Brain pericyte (primary cell): ENCODE data around the gene STON2.
"Not testable (repeated sequence)": the region's sequence is repeated elsewhere in the genome, so short reads cannot be mapped to it uniquely, and the experiment has no call there.

Experiments used
- DNase-seq: peaks from one replicate; pipeline ENCODE4 v3.0.0-alpha.2; 2012; ENCODE audit warnings: low read depth, low spot score

The STON2 gene, protein sequence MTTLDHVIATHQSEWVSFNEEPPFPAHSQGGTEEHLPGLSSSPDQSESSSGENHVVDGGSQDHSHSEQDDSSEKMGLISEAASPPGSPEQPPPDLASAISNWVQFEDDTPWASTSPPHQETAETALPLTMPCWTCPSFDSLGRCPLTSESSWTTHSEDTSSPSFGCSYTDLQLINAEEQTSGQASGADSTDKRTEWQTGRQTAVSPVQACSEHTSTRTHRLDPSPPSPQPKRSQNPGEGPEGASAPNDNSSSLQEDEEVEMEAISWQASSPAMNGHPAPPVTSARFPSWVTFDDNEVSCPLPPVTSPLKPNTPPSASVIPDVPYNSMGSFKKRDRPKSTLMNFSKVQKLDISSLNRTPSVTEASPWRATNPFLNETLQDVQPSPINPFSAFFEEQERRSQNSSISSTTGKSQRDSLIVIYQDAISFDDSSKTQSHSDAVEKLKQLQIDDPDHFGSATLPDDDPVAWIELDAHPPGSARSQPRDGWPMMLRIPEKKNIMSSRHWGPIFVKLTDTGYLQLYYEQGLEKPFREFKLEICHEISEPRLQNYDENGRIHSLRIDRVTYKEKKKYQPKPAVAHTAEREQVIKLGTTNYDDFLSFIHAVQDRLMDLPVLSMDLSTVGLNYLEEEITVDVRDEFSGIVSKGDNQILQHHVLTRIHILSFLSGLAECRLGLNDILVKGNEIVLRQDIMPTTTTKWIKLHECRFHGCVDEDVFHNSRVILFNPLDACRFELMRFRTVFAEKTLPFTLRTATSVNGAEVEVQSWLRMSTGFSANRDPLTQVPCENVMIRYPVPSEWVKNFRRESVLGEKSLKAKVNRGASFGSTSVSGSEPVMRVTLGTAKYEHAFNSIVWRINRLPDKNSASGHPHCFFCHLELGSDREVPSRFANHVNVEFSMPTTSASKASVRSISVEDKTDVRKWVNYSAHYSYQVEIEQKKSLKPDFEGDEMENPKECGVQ

DNA sequence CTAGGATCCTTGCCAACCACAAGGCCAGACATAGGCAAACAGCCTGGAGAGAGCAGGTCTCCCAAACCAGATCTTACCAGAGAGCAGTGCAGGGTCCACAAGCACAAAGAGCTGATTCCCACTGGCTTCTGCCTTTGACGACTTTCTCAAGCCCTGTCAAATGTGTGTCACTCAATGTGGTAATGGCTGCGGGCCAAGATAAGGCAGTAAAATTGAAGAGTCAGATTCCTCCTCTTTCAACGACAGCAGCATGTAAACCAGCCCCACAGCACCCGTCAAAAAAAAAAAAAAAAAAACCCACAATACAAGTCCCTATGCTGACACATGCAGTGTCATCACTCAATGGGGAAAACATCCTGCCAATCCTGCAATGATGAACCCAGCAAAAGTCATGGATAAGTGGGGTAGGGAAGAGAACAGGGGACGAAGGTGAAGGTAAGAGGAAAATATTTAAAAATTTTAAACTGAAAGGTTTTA lies at the start of gene STON2:
Gene STON2, minus strand, starts transcription at position 123 of the 477 bp plus-strand sequence. CDS start 1,942 bp downstream, outside the sequence.
- no peak for DNase-seq

DNA sequence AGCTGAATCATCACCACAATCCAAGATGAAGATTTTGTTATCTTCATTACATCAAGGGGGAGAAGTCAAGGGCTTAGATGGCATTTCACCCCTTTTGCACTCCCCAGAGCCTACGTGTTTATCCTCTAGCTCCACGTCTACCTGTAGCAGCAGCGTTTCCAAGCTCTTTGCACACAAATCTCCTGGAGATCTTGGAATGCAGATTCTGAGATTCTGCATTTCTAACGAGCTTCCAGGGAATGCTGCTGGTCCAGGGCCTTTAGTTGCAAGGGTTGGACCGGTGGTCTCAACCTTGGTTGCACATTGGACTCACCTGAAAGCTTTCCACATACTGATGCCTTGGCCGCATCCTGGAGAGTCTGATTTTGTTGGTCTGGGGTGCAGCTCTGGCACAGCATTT lies 49.5 kb upstream of the STON2 start:
- DNase-seq: no peak

DNA sequence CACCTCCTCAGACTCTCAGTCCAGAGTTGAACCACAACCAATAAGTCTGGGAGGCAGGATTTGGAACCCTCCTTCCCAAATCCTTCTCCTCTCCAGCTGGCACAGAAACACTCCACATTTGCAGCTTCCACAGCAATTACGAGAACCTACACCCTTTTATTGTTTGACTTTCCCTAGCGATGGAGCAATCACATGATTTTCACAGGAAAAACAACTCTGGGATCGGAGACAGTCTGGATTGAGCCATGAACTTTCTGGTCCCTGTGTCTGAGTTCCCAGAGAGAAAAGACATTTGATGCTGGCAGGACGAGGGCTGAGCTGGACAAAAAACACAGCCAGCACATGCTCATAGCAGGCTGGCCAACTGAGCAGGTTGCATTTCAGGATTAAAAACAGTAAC lies 49.0 kb upstream of the STON2 start:
- no peak for DNase-seq

DNA sequence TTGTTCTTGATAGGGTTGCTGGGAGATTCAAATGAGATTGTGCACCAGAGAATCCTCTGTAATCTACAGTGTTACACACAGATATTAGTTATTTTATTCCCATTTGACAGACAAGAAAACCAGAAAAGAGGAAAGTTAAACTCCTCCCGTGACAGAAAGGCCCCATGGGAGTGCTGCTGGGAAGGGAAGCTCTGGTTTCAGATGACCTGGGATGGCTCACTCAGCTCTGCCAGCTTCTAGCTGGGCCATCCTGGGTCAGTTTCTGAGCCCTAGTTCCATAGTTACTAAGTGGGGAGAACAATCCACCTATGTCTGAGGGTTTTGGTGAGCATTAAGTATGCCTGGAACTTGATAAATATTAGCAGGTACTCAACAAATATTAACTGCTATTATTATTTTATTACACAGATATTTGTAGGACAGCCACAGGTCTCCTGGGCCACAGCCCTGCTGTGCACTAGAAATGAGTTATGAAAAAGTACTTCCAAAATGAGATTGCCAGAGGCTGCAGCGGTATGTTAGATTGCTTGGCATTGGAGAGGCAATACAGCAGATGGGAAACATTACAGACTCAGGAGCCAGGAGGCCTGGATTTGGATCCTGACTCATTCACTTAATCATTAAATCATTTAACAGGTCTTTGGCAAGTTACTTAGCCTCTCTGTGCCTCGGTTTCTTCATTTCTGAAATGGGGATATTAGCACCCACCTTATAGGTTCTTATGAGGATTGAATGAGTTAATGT lies 47.1 kb upstream of the STON2 start:
- DNase-seq: no peak

DNA sequence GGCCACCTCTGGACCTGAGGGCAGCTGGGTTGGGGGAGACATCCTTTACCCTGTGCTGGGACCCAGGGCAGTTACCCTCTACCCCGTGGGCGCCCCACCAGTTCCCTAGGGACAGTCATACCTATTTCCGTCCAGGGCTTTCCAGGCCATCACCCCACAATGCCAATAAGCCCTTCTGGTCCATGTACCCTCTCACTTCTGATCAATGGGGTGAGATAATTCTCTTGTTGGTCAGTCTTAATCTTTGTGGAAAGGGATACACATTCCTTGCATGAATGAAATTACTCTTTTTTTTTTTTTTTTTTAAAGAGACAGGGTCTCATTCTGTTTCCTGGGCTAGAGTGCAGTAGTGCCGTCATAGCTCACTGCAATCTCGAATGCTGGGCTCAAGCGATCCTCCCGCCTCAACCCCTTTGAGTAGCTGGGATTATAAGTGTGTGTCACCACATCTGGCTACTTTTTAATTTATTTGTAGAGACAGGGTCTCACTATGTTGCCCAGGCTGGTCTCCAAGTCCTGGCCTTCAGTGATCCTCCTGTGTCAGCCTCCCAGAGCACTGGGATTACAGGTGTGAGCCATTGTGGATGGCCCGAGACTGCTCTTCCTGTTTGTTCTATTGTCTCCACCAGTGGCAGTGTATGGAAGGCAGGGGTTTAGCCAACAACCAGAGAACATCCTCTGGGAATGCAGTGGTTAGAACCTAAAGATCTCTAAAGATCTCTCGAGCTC lies 46.3 kb upstream of the STON2 start:
- no peak for DNase-seq

DNA sequence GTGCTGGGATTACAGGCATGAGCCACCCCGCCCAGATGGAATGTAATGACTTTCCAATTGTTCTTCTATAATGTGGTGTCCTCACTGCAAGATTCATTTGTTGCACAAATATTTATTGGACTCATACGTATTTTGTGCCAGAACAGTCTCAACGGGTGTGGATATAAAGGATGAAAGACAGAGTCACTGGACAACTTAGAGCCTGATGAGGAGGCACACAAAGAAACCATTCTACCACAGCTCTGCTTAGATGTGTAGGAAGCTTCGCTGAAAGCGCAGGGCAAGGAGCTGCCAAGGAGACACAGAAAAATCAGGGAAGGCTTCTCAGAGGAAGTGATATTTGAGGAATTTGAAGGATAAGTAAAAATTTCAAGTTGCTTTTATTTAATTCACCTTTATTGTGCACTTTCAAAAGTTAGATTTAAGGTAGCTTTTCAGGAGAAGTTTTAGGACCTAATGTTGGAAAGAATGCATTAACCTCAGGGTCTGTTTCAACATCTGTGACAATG lies 41.6 kb upstream of the STON2 start:
- DNase-seq: no peak

DNA sequence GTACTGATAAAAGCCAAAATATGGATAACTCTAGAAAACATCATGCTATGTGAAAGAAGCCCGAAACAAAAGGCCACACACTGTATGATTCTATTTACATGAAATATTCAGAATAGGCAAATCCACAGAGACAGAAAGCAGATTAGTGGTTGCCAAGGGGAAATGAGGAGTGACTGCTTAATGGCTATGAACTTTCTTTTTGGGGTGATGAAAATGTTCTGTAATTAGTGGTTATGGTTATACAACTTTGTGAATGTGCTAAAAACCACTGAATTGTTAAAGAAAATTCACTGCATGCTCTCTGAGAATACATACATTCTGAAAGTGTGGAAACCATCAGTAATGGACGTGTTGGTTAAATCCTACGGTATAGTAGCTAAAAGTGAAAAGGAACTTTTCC lies 39.9 kb upstream of the STON2 start:
- DNase-seq: no peak

DNA sequence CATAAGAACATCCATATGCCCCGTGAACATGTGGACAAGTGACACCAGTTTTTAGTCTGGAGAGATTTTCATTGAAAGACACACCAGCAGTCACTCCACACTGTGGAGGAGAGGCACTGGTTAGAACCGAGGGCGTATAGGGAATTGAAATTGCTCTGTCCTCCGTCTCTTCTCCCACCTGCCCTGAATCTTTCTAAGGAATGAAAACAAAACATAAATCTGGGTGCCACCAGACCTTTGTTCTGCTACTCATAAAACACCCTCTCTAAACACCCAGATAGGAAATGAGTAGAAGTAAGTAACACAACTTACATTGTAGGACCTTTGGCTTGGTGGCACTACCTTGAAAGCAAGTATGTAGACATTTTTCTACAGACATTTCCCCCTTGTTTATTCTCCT lies 37.1 kb upstream of the STON2 start:
- no peak for DNase-seq

DNA sequence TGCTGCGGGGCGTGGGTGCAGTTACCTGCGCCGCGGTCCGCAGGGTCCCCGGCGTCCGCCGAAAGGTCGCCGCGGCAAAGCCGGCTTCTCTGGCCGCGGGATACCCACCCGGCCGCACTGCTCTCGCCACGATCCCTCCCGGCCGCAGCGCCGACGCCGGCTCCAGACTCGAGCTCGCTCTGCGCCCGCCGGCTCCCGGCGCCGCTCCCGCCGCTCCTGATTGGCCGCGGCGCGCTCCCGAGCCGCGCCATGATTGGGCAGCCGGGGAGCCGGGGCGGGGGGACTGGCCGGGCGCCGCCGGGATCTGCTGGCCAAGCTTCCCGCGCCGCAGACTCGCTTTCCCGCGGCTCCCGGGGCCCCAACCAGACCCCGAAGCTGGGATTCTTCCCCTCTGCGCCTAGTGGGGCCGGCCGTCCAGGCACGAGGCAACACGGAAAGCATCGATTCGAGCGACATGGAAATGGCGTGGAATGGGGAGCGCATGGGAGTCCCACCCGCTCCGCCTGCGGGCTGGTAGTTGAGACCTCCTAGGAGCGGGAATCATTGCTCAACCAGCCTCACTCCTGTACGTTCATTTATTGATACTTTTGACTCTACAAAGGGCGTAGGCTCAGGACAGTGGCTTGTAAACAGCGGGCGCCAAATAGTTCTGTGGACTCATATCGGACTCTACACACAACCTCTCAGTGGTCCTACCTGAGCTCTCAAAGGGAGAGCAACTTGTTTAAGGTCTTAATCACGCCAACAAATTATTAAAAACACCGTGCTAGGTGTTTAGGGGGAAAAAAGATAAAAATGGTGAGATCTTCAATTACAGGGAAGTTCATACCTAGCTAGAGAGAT lies 36.4 kb upstream of the STON2 start:
- DNase-seq: no peak

DNA sequence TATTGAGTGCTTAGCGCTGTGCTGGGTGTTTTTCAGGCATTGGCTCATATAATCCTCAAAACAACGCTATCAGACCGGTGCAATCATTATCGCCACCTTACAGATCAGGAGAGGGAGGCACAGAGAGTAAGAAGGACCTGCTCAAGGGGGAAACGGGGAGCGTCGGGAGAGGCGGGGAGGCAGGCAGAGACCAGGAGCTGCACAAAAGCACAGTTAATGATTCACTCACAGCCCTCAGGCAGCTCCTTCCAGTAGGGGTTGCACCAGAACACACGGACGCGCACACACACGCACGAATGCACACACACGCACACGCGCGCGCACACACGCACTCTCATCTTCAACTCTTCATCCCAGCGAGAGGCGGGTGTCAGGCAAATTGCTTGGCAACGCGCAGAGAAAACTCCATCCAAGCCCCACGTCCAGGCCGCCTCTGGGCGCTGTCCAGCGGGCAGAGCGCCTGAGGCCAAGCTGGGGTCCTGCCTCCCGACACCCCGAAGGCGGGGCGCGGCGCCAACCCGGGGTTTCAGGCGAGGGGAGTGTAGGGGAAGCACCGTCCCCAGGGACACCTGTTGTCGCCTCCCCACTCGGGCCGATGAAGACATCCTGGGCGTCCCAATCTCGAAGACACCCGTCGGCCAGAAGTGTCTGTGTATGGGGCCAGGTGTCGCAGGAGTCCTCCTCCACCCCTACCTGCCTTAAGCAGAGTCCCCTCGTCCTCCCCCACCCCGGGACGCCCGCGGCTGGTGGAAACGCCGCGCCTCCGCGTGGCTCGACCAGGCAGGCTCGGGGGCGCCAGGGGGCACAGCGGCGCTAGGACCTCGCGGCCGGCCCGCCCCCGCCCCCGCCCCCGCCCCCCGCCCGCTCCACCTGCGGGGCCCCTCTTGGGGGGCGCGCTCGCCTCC lies 35.5 kb upstream of the STON2 start:
- DNase-seq: no peak

DNA sequence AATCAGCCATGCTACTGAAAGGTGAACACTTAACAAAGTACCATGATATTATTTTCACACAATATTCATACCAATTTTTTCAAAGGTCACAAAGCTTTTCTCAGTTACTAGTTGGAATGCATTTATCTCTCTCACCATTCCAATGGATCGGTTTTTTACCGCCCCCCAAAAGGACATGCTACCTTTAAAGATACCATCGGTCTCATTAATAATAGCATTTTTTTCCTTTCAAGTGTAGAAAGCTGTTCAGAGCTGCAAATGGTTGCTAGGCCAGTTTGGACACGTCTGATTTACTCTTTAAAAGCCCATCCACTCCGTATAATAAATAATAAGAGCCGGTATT lies 34.9 kb upstream of the STON2 start:
- DNase-seq: no peak

DNA sequence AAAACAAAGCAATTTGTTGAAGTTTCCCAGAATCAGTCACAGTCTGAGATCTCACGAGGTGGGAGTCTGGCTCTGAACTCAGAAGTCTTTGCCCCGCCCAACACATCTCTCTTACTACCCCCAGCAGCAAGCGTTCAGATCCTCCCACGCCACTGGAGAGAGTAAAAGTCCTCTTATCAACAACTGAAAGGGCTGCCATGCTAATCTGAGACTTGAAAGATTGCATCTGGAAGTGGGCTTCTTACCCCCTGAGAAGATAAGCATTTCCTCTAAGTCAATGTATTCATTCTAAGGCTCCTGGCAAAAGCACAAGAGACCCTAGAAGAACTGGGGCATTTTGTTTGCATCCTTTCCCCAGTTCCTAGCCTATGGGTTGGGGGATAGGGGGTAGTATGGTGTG lies 34.1 kb upstream of the STON2 start:
- DNase-seq: no peak

DNA sequence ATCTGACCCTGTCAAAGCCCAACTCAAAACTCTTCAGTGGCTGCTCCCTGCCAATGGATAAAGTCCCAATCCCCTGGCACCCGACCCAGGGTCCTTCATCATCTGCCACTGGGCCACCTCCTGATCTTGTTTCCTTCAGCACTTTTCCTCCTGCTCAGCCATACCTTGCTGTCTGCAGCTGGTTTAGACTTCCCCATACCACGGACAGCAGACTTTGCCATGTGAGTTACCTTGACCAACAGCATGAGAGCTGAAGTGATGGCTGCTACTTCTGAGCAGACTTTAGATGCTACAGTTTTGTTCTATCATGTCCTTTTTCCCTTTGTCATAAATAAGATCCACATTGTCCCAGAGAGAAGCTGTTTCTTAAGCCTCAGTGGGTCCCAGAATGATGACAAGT lies 33.3 kb upstream of the STON2 start:
- no peak for DNase-seq

DNA sequence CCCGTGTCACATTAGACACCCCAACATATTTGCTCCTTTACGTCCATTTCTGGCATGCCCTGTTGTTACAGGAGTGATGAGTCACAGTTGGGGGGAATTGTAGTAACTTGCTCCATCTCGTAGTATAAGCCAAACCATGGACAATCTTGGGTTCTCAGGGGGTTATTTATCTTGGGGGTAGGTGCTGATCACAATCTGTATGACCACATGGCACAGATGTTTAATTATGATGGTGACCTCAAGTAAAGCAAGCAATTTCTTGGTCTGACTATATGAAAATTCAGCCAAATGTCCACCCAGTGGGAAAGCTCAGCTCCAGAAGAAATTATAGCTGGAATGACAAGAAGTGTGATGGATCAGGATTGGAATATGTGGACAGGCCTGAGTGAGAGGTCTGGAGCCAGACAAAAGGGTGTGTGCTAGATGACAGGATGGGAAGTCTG lies 32.1 kb upstream of the STON2 start:
- no peak for DNase-seq

DNA sequence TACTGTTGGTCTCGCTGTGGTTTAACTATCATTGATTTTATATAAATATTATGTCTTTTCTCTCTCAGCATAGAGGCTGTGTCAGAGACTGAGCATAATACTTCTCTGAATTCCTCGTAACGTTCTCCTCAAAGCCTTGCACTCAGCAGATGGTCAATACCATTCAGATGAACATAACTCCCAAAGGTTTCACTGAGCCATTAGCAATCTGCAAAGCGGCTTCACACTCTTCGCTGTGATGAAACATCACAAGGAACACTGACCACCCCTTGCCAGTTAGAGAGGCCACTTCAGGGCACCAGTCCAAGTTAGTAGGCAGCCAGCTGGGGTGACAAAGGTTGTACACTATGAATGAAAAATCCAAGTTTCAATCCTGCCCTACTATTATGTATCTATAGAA lies 30.1 kb upstream of the STON2 start:
- DNase-seq: no peak

DNA sequence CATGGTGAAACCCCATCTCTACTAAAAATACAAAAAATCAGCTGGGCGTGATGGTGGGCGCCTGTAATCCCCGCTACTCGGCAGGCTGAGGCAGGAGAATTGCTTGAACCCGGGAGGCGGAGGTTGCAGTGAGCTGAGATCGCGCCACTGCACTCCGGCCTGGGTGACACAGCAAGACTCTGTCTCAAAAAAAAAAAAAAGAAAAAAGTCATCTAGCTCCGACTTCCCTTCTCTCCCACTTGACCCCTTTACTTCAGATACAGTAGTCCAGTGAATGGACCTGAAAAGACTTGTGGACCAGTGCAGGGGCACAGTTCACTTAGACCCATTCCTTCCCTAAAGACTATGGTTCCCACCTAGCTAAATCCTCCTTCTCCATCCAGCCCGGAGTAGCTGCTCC lies 29.6 kb upstream of the STON2 start:
- not testable (repeated sequence) for DNase-seq

DNA sequence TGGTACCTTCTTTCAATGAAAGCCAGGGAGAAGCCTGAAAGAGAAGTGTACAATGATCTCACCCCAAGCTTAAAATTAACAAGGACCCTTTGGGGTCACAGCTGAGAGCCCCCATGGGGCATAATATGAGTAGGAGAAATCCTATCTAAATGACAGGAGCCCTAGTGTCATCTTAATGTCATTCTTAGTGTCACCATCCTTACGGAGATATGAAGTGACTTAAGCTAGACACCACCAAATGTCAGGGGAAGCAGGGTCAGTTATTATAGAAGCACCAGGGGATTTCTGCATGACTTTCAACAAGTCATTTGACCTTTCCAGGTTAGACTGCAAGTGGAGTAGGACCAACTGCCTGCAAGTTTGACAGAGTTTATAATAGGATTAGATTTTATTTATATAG lies 28.9 kb upstream of the STON2 start:
- DNase-seq: no peak

DNA sequence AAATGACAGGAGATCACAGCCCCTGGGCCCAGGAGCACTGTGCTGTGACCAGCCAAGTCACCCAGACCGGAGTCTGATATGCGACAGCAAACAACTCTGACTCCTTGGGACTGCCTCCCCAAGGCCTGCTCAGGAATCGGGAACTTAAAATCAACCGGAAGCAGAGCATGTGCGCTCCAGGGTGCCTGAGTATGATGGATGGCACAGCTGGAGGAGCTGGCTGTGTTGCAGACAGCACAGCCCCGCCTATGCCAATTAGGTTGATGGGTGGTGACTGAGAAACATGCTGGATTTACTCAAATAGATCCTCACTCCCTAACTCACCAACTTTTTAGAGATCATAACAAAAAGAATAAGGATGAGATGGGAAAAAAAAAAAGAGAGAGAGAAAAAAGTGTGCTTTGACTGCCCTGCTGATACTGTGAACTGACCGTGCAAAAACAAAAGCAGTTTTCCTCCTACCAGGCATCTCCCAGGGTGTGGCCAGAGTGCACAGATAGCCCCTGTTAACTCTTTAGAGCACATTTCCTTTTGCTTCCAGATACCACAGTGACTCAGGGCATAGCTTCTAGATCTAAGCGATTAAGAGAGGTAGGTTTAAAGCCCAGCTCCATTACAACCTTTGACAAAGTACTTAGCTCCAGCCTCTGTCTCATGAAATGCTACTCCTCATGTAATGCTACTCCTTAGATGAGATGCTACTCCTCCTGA lies 27.4 kb upstream of the STON2 start:
- DNase-seq: no peak
